HG02852 (cell line): Measurements from ENCODE around the gene OR2A1.
"Not testable (repeated sequence)": the region's sequence is repeated elsewhere in the genome, so short reads cannot be mapped to it uniquely, and the experiment has no call there.

Source experiments
- ATAC-seq: cut with Tn5 transposase; IDR thresholded peaks from one replicate; pipeline ENCODE4 v1.9.1; 2021; ENCODE audit warnings: mild to moderate bottlenecking, moderate library complexity; ENCODE audit not compliant: unreplicated experiment

Gene OR2A1

GRCh38 chr7:144323359-144323758 lies 11.1 kb downstream of the OR2A1 start:
- not testable (repeated sequence) for ATAC-seq

GRCh38 chr7:144325868-144326267 lies 13.6 kb downstream of the OR2A1 start:
- not testable (repeated sequence) for ATAC-seq

- not testable (repeated sequence) for ATAC-seq
These were observed 17.8 kb downstream of the OR2A1 start for GRCh38 chr7:144330044-144330443.

- ATAC-seq, result peak; percentile 53
These were observed 19.2 kb downstream of the OR2A1 start for GRCh38 chr7:144331221-144331995.

- not testable (repeated sequence) for ATAC-seq
These were observed 19.7 kb downstream of the OR2A1 start for GRCh38 chr7:144331996-144332288.

GRCh38 chr7:144348625-144349024 lies 36.4 kb downstream of the OR2A1 start:
- peak; percentile 38 for ATAC-seq

GRCh38 chr7:144351667-144352066 lies 39.4 kb downstream of the OR2A1 start:
- not testable (repeated sequence) for ATAC-seq

GRCh38 chr7:144355176-144355822 lies 43.1 kb downstream of the OR2A1 start, which contains the start of gene ARHGEF5:
Gene ARHGEF5, plus strand, starts transcription at chr7:144355402. Its CDS starts 7,268 bp downstream, at chr7:144362670.
- ATAC-seq, result peak; percentile 75

- ATAC-seq, result not testable (repeated sequence)
These were observed 44.0 kb downstream of the OR2A1 start for GRCh38 chr7:144356185-144356584.

- ATAC-seq, result not testable (repeated sequence)
These were observed 44.6 kb downstream of the OR2A1 start for GRCh38 chr7:144356860-144357259.

- not testable (repeated sequence) for ATAC-seq
These were observed 49.8 kb downstream of the OR2A1 start for GRCh38 chr7:144362061-144362460.

GRCh38 chr7:144365523-144365922 lies 53.3 kb downstream of the OR2A1 start:
- not testable (repeated sequence) for ATAC-seq

GRCh38 chr7:144367250-144367649 lies 55.0 kb downstream of the OR2A1 start:
- ATAC-seq, result not testable (repeated sequence)

- not testable (repeated sequence) for ATAC-seq
These were observed 57.0 kb downstream of the OR2A1 start for GRCh38 chr7:144369221-144369620.
